AG04449 (cell line): Measurements from ENCODE around the gene CEP152.

ENCODE experiments used
- CTCF ChIA-PET: fragments of 350-600 bp; formaldehyde crosslinking; extraction: SDS; loops from one replicate; lab custom pipeline; 2021; ENCODE audit warnings: antibody characterized with exemption; lab: Yijun Ruan, JAX
- POLR2A ChIA-PET: fragments of 400-600, 350-600 bp; formaldehyde crosslinking; extraction: SDS; loops from one replicate; lab custom pipeline; 2020; ENCODE audit warnings: antibody characterized with exemption, inconsistent platforms; lab: Yijun Ruan, JAX
- DNase-seq: peaks from one replicate; pipeline ENCODE4 v3.0.0-alpha.2; 2010; ENCODE audit warnings: low read depth, low spot score
- H3K4me3 ChIP-seq: 2 replicates; pipeline ENCODE4 v1.5.1; 2011; ENCODE audit warnings: low read depth, mild to moderate bottlenecking, control low read depth, low read length
- CTCF ChIP-seq: IDR thresholded peaks from one replicate; pipeline ENCODE4 v1.5.1; 2011; ENCODE audit warnings: mild to moderate bottlenecking, moderate library complexity, low read length, control low read depth, inconsistent platforms; ENCODE audit not compliant: insufficient read depth; ENCODE audit errors: missing control alignments

Gene CEP152

GRCh38 chr15:48733615-48734014 lies 77.3 kb downstream of the CEP152 start:
- TF ChIP-seq CTCF, result no peak
- POLR2A ChIA-PET, result no interaction called here
- no peak for DNase-seq
- CTCF ChIA-PET, result interaction anchor here (1.6 kb wide), 1 partner anchor 15 kb away, joined by 4 read pairs; no protein-coding TSS in a partner anchor
- H3K4me3 ChIP-seq, result no peak overlapping the region

- no peak for TF ChIP-seq CTCF
- no peak overlapping the region for H3K4me3 ChIP-seq
- DNase-seq, result no peak
- CTCF ChIA-PET, result interaction anchor here (0.7 kb wide), 1 partner anchor 25 kb away, joined by 3 read pairs; no protein-coding TSS in a partner anchor
- POLR2A ChIA-PET, result no interaction called here
Measured at GRCh38 chr15:48730506-48730905, 80.4 kb downstream of the CEP152 start.

- H3K4me3 ChIP-seq, result no peak overlapping the region
- DNase-seq, result no peak
- POLR2A ChIA-PET, result interaction anchor here (1.3 kb wide), 1 partner anchor 79 kb away, joined by 8 read pairs; the partner anchor contains the start of gene FBN1
- TF ChIP-seq CTCF, result no peak
- CTCF ChIA-PET, result no interaction called here
Measured at GRCh38 chr15:48723969-48724368, 86.9 kb downstream of the CEP152 start.

- peak; percentile 57 for DNase-seq
- H3K4me3 ChIP-seq, result no peak overlapping the region
- ChIA-PET CTCF (interaction anchor here (1.0 to 1.7 kb wide), 4 partner anchors 12 to 253 kb away, joined by 3 to 4 read pairs (median 3); no protein-coding TSS in a partner anchor), POLR2A (interaction anchor here (1.3 kb wide), 1 partner anchor 78 kb away, joined by 8 read pairs; the partner anchor contains the start of gene FBN1)
- no peak for TF ChIP-seq CTCF
Measured at GRCh38 chr15:48722764-48723661, 87.9 kb downstream of the CEP152 start.

GRCh38 chr15:48721061-48721810 lies 89.6 kb downstream of the CEP152 start:
- ChIA-PET CTCF (interaction anchor here (0.9 to 1.7 kb wide), 3 partner anchors 14 to 135 kb away, joined by 3 read pairs; no protein-coding TSS in a partner anchor), POLR2A (interaction anchor here (1.5 kb wide), 1 partner anchor 76 kb away, joined by 5 read pairs; the partner anchor contains the start of gene FBN1)
- no peak overlapping the region for H3K4me3 ChIP-seq
- TF ChIP-seq CTCF, result no peak
- DNase-seq, result peak; percentile 53
